ENCODE results near the gene KCNJ14. TPM values are rescaled to one million over a fixed set of nuclear protein-coding genes. Genes with fewer than 3 reads are reported as not detected.

KCNJ14 gene
- total and polyA plus RNA-seq, 3 experiments from 2014 or later, result 0.12 to 2.0 (median 1.8) TPM

DNA sequence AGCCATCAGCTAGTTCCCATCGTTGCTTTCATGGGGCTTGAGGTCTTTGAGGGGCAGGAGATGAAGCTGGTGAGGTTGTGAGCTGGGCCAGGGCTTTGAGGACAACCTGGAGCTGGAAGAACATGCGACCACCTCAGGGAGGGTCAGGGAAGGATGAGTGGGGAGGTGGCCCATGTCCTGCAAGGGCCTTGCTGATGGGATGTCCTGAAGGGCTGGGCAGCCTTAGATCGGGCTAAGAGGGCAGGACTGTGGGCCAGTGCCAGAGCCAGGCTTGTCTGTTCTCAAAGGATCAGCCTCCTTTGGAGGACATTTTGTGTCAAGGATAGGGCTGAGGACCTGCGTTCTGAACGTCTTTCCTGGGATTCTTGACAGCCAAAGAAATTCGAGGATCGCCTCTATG is 24.3 kb downstream of the KCNJ14 start:
- Mint-ChIP-seq H3K27me3 (peaks cover 0 to 2% of the 10 kb centered on the region in 2 donors), H3K27ac (peak overlapping the region in 7 of 8 donors; percentile 72 to 94 (median 82)), H3K4me1 (peaks cover 11 to 23% (median 20%) of the 10 kb centered on the region in 3 donors), H3K9me3 (no peaks in the 10 kb centered on the region), H3K36me3 (peaks cover 0 to 35% (median 4%) of the 10 kb centered on the region in 3 donors), H3K4me3 (peak overlapping the region; percentile 58 to 92 (median 87))
- Histone ChIP-seq H3K36me3 (ENCODE audit: insufficient read depth, low read length) (peaks cover 3% of the 10 kb centered on the region), H3K27ac (ENCODE audit: low read depth, low read length) (no peak overlapping the region), H3K4me1 (ENCODE audit: insufficient read depth, low read length) (peaks cover 10% of the 10 kb centered on the region), H3K4me3 (ENCODE audit: low read length) (no peak overlapping the region), H3K27me3 (ENCODE audit: insufficient read depth, low read length, poor library complexity, severe bottlenecking) (no peaks in the 10 kb centered on the region), H3K9me3 (ENCODE audit: low read length) (no peaks in the 10 kb centered on the region)
- CTCF ChIA-PET, result interaction anchor here (1.2 to 4.1 kb wide), 3 partner anchors 10 to 27 kb away, joined by 3 to 36 read pairs (median 5); no protein-coding TSS in a partner anchor
- no peak for DNase-seq
- POLR2A ChIA-PET, result interaction anchor here (0.9 kb wide), 1 partner anchor 10 kb away, joined by 3 read pairs; no protein-coding TSS in a partner anchor

DNA sequence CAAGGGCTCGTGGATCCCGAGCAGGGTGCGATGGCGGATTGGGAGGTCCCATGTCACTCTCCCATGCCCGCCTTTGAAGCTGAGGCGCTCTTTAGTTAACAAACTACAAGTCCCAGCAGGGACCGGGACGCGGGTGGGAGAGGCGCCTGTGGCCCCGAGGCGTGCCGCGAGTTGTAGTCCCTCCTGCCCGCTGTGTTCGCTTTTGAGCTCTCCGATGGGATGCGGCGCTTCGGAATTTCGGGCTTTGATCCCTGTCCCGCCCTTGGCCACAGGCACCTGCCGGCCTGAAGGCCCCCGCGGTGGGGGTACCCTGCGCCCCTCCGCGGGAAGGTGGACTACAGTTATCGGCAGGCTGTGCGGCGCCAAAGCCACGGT is 24.8 kb downstream of the KCNJ14 start:
- Histone ChIP-seq H3K27me3 (ENCODE audit: insufficient read depth, low read length, poor library complexity, severe bottlenecking) (no peaks in the 10 kb centered on the region), H3K27ac (ENCODE audit: low read depth, low read length) (no peak overlapping the region), H3K4me3 (ENCODE audit: low read length) (peak overlapping the region; percentile 72), H3K4me1 (ENCODE audit: insufficient read depth, low read length) (peaks cover 10% of the 10 kb centered on the region), H3K36me3 (ENCODE audit: insufficient read depth, low read length) (no peaks in the 10 kb centered on the region), H3K9me3 (ENCODE audit: low read length) (no peaks in the 10 kb centered on the region)
- ChIA-PET POLR2A (interaction anchor here (0.9 kb wide), 1 partner anchor 10 kb away, joined by 3 read pairs; no protein-coding TSS in a partner anchor), CTCF (interaction anchor here (1.2 to 4.1 kb wide), 4 partner anchors 10 to 146 kb away, joined by 3 to 36 read pairs (median 4); no protein-coding TSS in a partner anchor)
- Mint-ChIP-seq H3K4me1 (peaks cover 11 to 23% (median 20%) of the 10 kb centered on the region in 3 donors), H3K27me3 (peaks cover 0 to 2% of the 10 kb centered on the region in 2 donors), H3K4me3 (peak overlapping the region; percentile 77 to 92 (median 87)), H3K9me3 (no peaks in the 10 kb centered on the region), H3K36me3 (peaks cover 0 to 31% (median 4%) of the 10 kb centered on the region in 3 donors), H3K27ac (peak overlapping the region in 7 of 8 donors; percentile 64 to 94 (median 82))
- peak in 1 of 5 donors; percentile 40 for DNase-seq

DNA sequence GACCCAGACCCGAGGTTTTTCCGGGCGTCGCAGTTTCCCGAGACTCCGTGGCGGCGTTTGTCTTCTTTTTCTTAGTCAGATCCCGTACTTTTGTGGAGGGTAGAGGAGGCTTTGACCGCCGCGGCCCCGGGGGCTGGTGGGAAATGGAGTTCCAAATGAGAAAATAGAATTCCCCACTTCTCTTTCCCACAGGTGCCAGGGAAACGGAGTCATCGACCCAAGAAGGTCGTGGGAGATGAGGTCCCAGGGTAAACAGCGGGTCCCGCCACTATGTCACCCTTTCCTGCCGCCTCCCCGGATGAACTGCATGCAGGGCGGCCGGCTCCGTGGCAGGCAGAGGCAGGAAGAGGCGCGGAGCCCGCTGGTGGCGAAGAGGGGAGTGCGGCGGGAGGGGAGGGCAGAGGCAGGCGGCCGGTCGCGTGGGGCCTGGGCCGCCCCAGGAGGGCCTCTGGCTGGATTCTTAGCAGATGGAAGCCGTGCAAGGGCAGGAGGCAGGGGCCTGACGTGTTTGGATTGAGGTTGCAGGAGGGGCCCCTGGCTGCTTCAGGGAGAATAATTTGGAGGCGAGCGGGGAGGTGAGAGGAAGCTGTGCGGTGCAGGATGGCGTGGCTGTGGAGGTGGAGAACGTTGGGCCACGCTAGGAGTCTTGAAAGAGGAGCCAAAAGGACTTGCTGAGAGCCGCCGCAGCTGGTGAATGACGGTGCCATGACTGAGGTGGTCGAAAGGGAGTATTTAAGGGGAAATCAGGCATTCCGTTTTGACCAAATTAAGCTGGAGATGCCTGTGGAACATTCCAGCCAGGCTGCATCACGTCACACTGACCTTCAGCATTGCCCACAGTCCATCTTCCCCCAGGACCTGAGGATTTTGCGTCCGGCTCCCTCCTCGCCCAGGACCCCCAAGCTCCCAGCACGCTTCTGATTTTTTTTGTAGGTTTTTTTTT is 25.5 kb downstream of the KCNJ14 start:
- peak; percentile 43 to 73 (median 56) for DNase-seq

DNA sequence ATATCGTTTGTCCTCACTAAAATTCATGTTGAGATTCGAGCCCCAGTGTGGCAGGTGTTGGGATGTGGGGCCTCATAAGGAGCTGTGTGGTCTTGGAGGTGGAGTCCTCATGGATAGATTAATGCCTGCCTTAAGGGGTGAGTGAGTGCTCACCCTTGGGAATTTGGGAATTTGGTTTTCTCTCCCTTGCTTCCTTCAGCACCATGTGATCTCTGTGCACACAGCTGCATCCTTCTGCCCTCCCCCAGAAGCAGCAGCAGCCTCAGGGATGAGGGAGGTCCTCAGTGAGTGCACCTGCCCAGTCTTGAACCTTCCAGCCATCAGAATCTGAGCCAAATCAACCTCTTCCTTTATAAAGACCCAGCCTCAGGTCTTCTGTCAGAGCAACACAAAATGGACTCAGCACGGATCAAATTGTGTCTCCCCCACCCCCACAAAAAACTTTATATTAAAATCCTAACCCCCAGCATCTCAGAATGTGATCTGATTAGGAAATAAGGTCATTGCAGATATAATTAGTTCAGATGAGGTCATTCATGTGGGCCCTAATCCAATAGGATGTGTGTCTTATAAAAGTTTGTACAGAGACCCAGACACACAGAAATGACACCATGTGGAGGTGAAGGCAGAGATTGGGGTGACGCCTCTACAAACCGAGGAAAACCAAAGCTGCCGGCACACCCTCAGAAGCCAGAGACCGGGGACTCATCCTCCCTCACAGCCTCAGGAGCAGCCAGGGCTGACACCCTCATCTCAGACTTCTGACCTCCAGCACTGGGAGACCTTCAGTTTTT is 26.7 kb downstream of the KCNJ14 start:
- H3K9me3 Mint-ChIP-seq, result no peaks in the 10 kb centered on the region
- peaks cover 0 to 15% (median 4%) of the 10 kb centered on the region in 3 donors for H3K36me3 Mint-ChIP-seq
- H3K4me3 Mint-ChIP-seq, result peak overlapping the region in 6 of 7 donors; percentile 11 to 88 (median 80)
- H3K27me3 Mint-ChIP-seq, result peaks cover 0 to 2% of the 10 kb centered on the region in 2 donors
- peaks cover 10% of the 10 kb centered on the region for H3K4me1 ChIP-seq (ENCODE audit: insufficient read depth, low read length)
- H3K4me1 Mint-ChIP-seq, result peaks cover 11 to 23% (median 20%) of the 10 kb centered on the region in 3 donors
- no peaks in the 10 kb centered on the region for H3K9me3 ChIP-seq (ENCODE audit: low read length)
- H3K27ac Mint-ChIP-seq, result peak overlapping the region in 4 of 8 donors; percentile 17 to 46 (median 36)
- ChIA-PET CTCF (interaction anchor here (4.1 kb wide), 1 partner anchor 8 kb away, joined by 36 read pairs; no protein-coding TSS in a partner anchor), POLR2A (interaction anchor here (0.8 to 1.1 kb wide), 2 partner anchors 12 to 278 kb away, joined by 3 to 4 read pairs; no protein-coding TSS in a partner anchor)
- H3K27ac ChIP-seq (ENCODE audit: low read depth, low read length), result no peak overlapping the region
- no peak overlapping the region for H3K4me3 ChIP-seq (ENCODE audit: low read length)
- H3K36me3 ChIP-seq (ENCODE audit: insufficient read depth, low read length), result no peaks in the 10 kb centered on the region
- DNase-seq, result no peak
- H3K27me3 ChIP-seq (ENCODE audit: insufficient read depth, low read length, poor library complexity, severe bottlenecking), result no peaks in the 10 kb centered on the region

More for the DNA sequence above, 25.5 kb downstream of the KCNJ14 start:
- H3K4me3 Mint-ChIP-seq, result peak overlapping the region; percentile 77 to 92 (median 87)
- Histone ChIP-seq H3K4me1 (ENCODE audit: insufficient read depth, low read length) (peaks cover 10% of the 10 kb centered on the region), H3K27ac (ENCODE audit: low read depth, low read length) (no peak overlapping the region), H3K4me3 (ENCODE audit: low read length) (peak overlapping the region; percentile 72), H3K9me3 (ENCODE audit: low read length) (no peaks in the 10 kb centered on the region), H3K36me3 (ENCODE audit: insufficient read depth, low read length) (no peaks in the 10 kb centered on the region), H3K27me3 (ENCODE audit: insufficient read depth, low read length, poor library complexity, severe bottlenecking) (no peaks in the 10 kb centered on the region)
- H3K9me3 Mint-ChIP-seq, result no peaks in the 10 kb centered on the region
- peaks cover 0 to 2% of the 10 kb centered on the region in 2 donors for H3K27me3 Mint-ChIP-seq
- peaks cover 0 to 24% (median 4%) of the 10 kb centered on the region in 3 donors for H3K36me3 Mint-ChIP-seq
- ChIA-PET CTCF (interaction anchor here (0.8 to 4.1 kb wide), 4 partner anchors 9 to 147 kb away, joined by 4 to 36 read pairs (median 4); no protein-coding TSS in a partner anchor), POLR2A (interaction anchor here (0.8 to 1.1 kb wide), 4 partner anchors 10 to 277 kb away, joined by 3 to 4 read pairs (median 4); no protein-coding TSS in a partner anchor)
- H3K27ac Mint-ChIP-seq, result peak overlapping the region; percentile 64 to 94 (median 83)
- H3K4me1 Mint-ChIP-seq, result peaks cover 11 to 23% (median 20%) of the 10 kb centered on the region in 3 donors

DNA sequence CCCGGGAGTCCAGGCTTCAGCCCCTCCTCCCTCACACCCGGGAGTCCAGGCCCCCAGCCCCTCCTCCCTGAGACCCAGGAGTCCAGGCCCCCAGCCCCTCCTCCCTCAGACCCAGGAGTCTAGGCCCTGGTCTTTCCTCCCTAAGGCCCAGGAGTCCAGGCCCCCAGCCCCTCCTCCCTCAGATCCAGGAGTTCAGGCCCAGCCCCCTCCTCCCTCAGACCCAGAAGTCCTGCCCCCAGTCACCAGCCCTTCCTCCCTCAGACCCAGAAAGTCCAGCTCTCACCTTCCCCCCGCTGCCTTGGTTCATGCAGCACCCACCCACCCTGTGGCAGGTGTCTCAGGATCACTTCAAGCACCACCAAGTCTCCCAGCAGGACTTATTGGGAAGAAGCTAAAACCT is 27.9 kb downstream of the KCNJ14 start:
- peaks cover 0 to 11% (median 4%) of the 10 kb centered on the region in 3 donors for H3K36me3 Mint-ChIP-seq
- H3K9me3 Mint-ChIP-seq, result no peaks in the 10 kb centered on the region
- CTCF ChIA-PET, result no interaction called here
- no peak overlapping the region for H3K4me3 Mint-ChIP-seq
- H3K4me1 Mint-ChIP-seq, result peaks cover 11 to 23% (median 20%) of the 10 kb centered on the region in 3 donors
- H3K27ac Mint-ChIP-seq, result no peak overlapping the region
- Histone ChIP-seq H3K27ac (ENCODE audit: low read depth, low read length) (no peak overlapping the region), H3K36me3 (ENCODE audit: insufficient read depth, low read length) (no peaks in the 10 kb centered on the region), H3K4me3 (ENCODE audit: low read length) (no peak overlapping the region), H3K27me3 (ENCODE audit: insufficient read depth, low read length, poor library complexity, severe bottlenecking) (no peaks in the 10 kb centered on the region), H3K9me3 (ENCODE audit: low read length) (no peaks in the 10 kb centered on the region), H3K4me1 (ENCODE audit: insufficient read depth, low read length) (peaks cover 10% of the 10 kb centered on the region)
- H3K27me3 Mint-ChIP-seq, result peaks cover 0 to 3% of the 10 kb centered on the region in 2 donors
- DNase-seq, result no peak
- POLR2A ChIA-PET, result no interaction called here

DNA sequence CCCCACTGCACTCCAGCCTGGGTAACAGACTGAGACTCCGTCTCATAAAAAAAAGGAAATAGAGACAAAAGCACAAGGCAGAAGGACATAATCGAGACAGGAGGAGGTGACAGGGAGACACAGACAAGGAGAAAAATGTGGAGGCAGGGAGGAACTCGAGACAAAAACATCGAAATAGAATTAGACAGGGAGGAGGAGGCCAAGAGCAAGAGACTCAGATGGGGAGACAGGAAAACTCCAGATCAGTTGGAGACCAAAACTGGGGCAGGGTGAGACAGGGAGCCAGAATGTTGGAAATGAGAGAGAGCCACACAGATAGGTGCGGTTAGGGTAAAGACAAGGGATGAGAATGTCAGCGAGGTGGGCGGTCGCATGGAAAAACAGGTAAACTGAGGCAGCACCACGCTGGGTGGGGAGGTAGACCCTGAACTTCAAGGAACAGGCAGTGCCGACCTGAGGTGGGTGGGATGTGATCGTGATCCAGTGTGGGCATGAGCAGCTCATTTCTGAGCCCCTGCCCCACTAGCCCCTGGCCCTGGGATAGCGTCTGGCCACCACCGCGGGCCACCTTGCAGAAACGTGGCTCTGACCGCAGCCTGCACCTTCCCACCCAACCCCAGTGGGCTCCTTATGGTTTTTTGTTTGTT is 29.0 kb downstream of the KCNJ14 start:
- Histone ChIP-seq H3K36me3 (ENCODE audit: insufficient read depth, low read length) (no peaks in the 10 kb centered on the region), H3K27me3 (ENCODE audit: insufficient read depth, low read length, poor library complexity, severe bottlenecking) (no peaks in the 10 kb centered on the region), H3K4me1 (ENCODE audit: insufficient read depth, low read length) (peaks cover 10% of the 10 kb centered on the region), H3K4me3 (ENCODE audit: low read length) (no peak overlapping the region), H3K9me3 (ENCODE audit: low read length) (no peaks in the 10 kb centered on the region), H3K27ac (ENCODE audit: low read depth, low read length) (no peak overlapping the region)
- Mint-ChIP-seq H3K27ac (peak overlapping the region in 1 of 8 donors; percentile 12), H3K4me3 (peak overlapping the region in 1 of 7 donors; percentile 75), H3K4me1 (peaks cover 11 to 22% (median 17%) of the 10 kb centered on the region in 3 donors), H3K27me3 (peaks cover 0 to 3% of the 10 kb centered on the region in 2 donors), H3K36me3 (peaks cover 0 to 7% (median 4%) of the 10 kb centered on the region in 3 donors), H3K9me3 (no peaks in the 10 kb centered on the region)
- DNase-seq, result no peak
- ChIA-PET POLR2A (no interaction called here), CTCF (no interaction called here)

All from CD8-positive, alpha-beta memory T cell (primary cell).